ENCODE measurements around the gene CISH. TPM values are rescaled to one million over a fixed set of nuclear protein-coding genes. Genes with fewer than 3 reads are reported as not detected.

The CISH gene
- total RNA-seq, 2 donors from 2014 or later = 4.1 to 13.3 TPM

DNA sequence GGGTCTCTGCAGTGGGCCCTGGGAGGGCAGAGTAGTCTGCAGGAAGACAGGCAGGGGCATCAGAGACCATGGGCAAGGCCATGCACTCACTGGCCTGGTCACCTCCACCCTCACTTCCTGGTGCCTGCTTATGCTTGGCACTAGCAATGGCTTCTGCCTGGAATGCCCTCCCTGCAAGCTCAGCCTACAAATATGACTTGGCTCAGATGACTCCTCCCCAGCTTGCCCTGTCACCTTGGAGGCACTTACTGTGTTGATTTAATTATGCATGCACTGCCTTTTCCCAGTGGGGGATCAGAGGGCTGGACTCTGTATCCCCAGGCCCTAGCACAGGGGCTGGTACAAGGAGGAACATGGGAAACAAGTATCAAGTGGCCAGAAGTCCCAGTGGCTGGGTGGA lies 51.9 kb downstream of the CISH start:
- ATAC-seq (ENCODE audit: insufficient number of reproducible peaks, low FRiP score, low read depth) = no peak
- Histone ChIP-seq H3K27me3 (replicated peaks; ENCODE audit: insufficient read depth) (no peaks in the 10 kb centered on the region), H3K36me3 (no peaks in the 10 kb centered on the region), H3K4me1 (ENCODE audit: control insufficient read depth in 1 of 2, low read depth in 2 of 2) (peaks cover 0 to 7% of the 10 kb centered on the region in 2 donors), H3K9me3 (no peaks in the 10 kb centered on the region), H3K27ac (no peak overlapping the region), H3K4me3 (no peak overlapping the region)
- TF ChIP-seq, protein P1, sequence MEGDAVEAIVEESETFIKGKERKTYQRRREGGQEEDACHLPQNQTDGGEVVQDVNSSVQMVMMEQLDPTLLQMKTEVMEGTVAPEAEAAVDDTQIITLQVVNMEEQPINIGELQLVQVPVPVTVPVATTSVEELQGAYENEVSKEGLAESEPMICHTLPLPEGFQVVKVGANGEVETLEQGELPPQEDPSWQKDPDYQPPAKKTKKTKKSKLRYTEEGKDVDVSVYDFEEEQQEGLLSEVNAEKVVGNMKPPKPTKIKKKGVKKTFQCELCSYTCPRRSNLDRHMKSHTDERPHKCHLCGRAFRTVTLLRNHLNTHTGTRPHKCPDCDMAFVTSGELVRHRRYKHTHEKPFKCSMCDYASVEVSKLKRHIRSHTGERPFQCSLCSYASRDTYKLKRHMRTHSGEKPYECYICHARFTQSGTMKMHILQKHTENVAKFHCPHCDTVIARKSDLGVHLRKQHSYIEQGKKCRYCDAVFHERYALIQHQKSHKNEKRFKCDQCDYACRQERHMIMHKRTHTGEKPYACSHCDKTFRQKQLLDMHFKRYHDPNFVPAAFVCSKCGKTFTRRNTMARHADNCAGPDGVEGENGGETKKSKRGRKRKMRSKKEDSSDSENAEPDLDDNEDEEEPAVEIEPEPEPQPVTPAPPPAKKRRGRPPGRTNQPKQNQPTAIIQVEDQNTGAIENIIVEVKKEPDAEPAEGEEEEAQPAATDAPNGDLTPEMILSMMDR (IDR thresholded peaks at IDR 0.05) = no peak
- DNase-seq (ENCODE audit: low spot score) = no peak

DNA sequence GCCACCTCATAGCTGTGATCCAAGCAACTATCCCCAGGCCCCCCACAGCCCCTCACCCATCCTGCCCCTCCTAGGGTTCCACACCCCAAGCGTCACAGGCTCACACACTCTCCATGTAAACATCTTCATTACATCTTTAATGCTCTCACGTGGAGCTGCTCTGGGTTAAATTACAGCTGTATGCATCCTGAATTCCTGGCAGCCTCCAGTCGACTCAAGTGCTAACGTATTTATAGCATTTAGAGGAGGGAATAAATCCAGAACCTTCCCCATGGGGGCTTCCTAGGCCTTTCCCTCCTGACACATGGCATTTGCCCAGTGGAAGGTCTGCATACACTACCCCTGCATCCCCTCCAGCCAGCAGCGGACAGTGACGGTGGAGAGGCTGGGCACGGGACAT lies 53.7 kb downstream of the CISH start:
- Histone ChIP-seq H3K9me3 (no peaks in the 10 kb centered on the region), H3K36me3 (no peaks in the 10 kb centered on the region), H3K4me1 (ENCODE audit: control insufficient read depth in 1 of 2, low read depth in 2 of 2) (peaks cover 0 to 7% of the 10 kb centered on the region in 2 donors), H3K4me3 (no peak overlapping the region), H3K27ac (no peak overlapping the region), H3K27me3 (replicated peaks; ENCODE audit: insufficient read depth) (no peaks in the 10 kb centered on the region)
- TF ChIP-seq, protein P1 (IDR thresholded peaks at IDR 0.05) = no peak
- DNase-seq (ENCODE audit: low spot score) = no peak
- ATAC-seq (ENCODE audit: insufficient number of reproducible peaks, low FRiP score, low read depth) = no peak

DNA sequence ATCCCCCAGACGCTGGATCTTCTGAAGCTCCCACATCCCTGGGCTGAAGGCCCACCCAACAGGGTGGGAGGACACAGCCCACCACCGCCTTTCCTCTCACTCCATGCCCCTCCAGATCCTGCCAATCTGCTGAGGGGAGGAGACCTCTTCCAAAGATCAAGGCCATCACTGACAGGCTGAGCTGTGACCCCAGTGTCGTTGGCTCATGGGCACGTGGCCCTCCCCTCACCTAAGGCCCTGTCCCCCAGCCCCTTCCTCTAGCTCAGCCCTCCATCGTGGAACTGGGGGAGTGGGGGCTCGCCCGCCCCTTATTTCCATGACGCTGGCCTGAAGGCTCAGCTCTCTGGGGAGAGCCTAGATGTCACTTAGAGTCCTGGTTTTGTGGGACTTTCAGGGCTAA lies 54.5 kb downstream of the CISH start:
- DNase-seq (ENCODE audit: low spot score) (no peak), ATAC-seq (ENCODE audit: insufficient number of reproducible peaks, low FRiP score, low read depth) (no peak)
- Histone ChIP-seq H3K27me3 (replicated peaks; ENCODE audit: insufficient read depth) (no peaks in the 10 kb centered on the region), H3K4me1 (ENCODE audit: control insufficient read depth in 1 of 2, low read depth in 2 of 2) (peaks cover 0 to 7% of the 10 kb centered on the region in 2 donors), H3K27ac (no peak overlapping the region), H3K9me3 (no peaks in the 10 kb centered on the region), H3K36me3 (no peaks in the 10 kb centered on the region), H3K4me3 (no peak overlapping the region)
- TF ChIP-seq, protein P1 (IDR thresholded peaks at IDR 0.05) = no peak

Other genes starting within 250 kb of the CISH start
- 1 to 10 TPM; 2.3 to 4.2 TPM for gene CACNA2D2, start 108.1 kb downstream of the CISH start, total RNA-seq
- gene C3orf18, start 44.0 kb downstream of the CISH start, total RNA-seq = 10 to 100 TPM in 1 of 2 donors, 1 to 10 TPM in 1; 7.8 to 19.0 TPM
- gene HEMK1, start 42.3 kb downstream of the CISH start, total RNA-seq = 10 to 100 TPM in 1 of 2 donors, 1 to 10 TPM in 1; 5.4 to 12.7 TPM
- 10 to 100 TPM; 20.6 to 31.1 TPM for gene MAPKAPK3, start 5.4 kb upstream of the CISH start, total RNA-seq
- gene DOCK3, start 63.2 kb upstream of the CISH start, total RNA-seq = under 1 TPM; 0.14 to 0.71 TPM

Data from thoracic aorta (tissue), 2 donors.